ENCODE results near the gene DCTN3. TPM values are rescaled to one million over a fixed set of nuclear protein-coding genes. Genes with fewer than 3 reads are reported as not detected.

The DCTN3 gene
- total RNA-seq, 1 donor from 2014 or later: 60.6 TPM

- no peak for DNase-seq
Measured at GRCh38 chr9:34590381-34591247, 29.7 kb downstream of the DCTN3 start.

GRCh38 chr9:34589636-34590380 is 30.5 kb downstream of the DCTN3 start, which contains the start of gene CNTFR:
Gene CNTFR, minus strand, starts transcription at chr9:34589724. Its CDS starts 20,743 bp downstream, at chr9:34568981.
- DNase-seq: peak; percentile 38

- DNase-seq: peak; percentile 27
Measured at GRCh38 chr9:34588671-34589635, 31.3 kb downstream of the DCTN3 start.

GRCh38 chr9:34587271-34587670 is 33.0 kb downstream of the DCTN3 start:
- no peak for DNase-seq

GRCh38 chr9:34585946-34586669 is 34.2 kb downstream of the DCTN3 start:
- no peak for DNase-seq

GRCh38 chr9:34584970-34585369 is 35.3 kb downstream of the DCTN3 start:
- DNase-seq: no peak

GRCh38 chr9:34582787-34583186 is 37.5 kb downstream of the DCTN3 start:
- DNase-seq: no peak

GRCh38 chr9:34581318-34581717 is 39.0 kb downstream of the DCTN3 start:
- no peak for DNase-seq

- no peak for DNase-seq
Measured at GRCh38 chr9:34580358-34580757, 39.9 kb downstream of the DCTN3 start.

- no peak for DNase-seq
Measured at GRCh38 chr9:34579808-34580163, 40.5 kb downstream of the DCTN3 start.

- no peak for DNase-seq
Measured at GRCh38 chr9:34579104-34579807, 41.0 kb downstream of the DCTN3 start.

GRCh38 chr9:34578241-34579103 is 41.8 kb downstream of the DCTN3 start:
- DNase-seq: peak; percentile 67

- DNase-seq: peak; percentile 21
Measured at GRCh38 chr9:34577400-34578240, 42.7 kb downstream of the DCTN3 start.

- no peak for DNase-seq
Measured at GRCh38 chr9:34576597-34577399, 43.5 kb downstream of the DCTN3 start.

- DNase-seq: peak; percentile 10
Measured at GRCh38 chr9:34575862-34576596, 44.3 kb downstream of the DCTN3 start.

- no peak for DNase-seq
Measured at GRCh38 chr9:34575241-34575640, 45.1 kb downstream of the DCTN3 start.

- DNase-seq: no peak
Measured at GRCh38 chr9:34574571-34574970, 45.7 kb downstream of the DCTN3 start.

All from skin of body (tissue), 2 donors.